K562 (cell line): ENCODE measurements around the gene WNT3. TPM values are rescaled to one million over a fixed set of nuclear protein-coding genes. Genes with fewer than 3 reads are reported as not detected.

Source experiments
- ATAC-seq: fragments of 200-7000 bp; cut with Tn5 transposase; 3 replicates; pipeline ENCODE4 v1.9.1; 2020; ENCODE audit warnings: moderate library complexity
- BruUV-seq: library from RNA; stranded (reverse); fragments of 400-500 nt; replicated peaks from 2 replicates; lab custom pipeline; 2021; lab: Mats Ljungman, UMichigan
- CTCF ChIA-PET: fragments of 300-600 bp; formaldehyde crosslinking; extraction: SDS; loops from one replicate; lab custom pipeline; 2021; ENCODE audit warnings: low intra/inter-chr PET ratio; lab: Yijun Ruan, JAX
- POLR2A ChIA-PET: fragments of 300-600, 350-650 bp; sonication (Branson Sonifier 250); formaldehyde crosslinking; extraction: SDS; loops from one replicate; lab custom pipeline; 2021; ENCODE audit warnings: antibody characterized with exemption, inconsistent platforms; lab: Yijun Ruan, JAX
- DNase-seq, 4 experiments: peaks; one replicate each; pipeline versions ENCODE4 v3.0.0 to v3.0.0-alpha.2; 2011 to 2018; ENCODE audit warnings: low spot score in 3 of 4, mixed read lengths in 3 of 4; ENCODE audit errors: extremely low read depth in 1 of 4
- FAIRE-seq: peaks from 2 replicates; lab custom pipeline; 2011; peaks lifted over from hg19 to GRCh38; lab: Jason Lieb, UNC
- H2AFZ ChIP-seq: 2 replicates; pipeline ENCODE4 v1.6.0; 2011; ENCODE audit warnings: low read depth, low read length, control low read depth, inconsistent platforms
- H3K27ac ChIP-seq: fragments of 200-600 bp; 3 replicates; pipeline ENCODE4 v1.8.0; 2011; ENCODE audit warnings: low read depth, mild to moderate bottlenecking, control low read depth, inconsistent platforms, low read length, moderate library complexity, mixed read lengths; ENCODE audit errors: extremely low read depth
- H3K27me3 ChIP-seq, 2 experiments: fragments of 300-600 bp in 1 of 2; 2 replicates in 1 of 2; 3 replicates in 1 of 2; pipeline versions ENCODE4 v1.6.0 to v1.8.0; 2011; ENCODE audit warnings: inconsistent platforms in 2 of 2, low read length in 2 of 2, mild to moderate bottlenecking in 1 of 2, mixed read lengths in 1 of 2, moderate library complexity in 1 of 2; ENCODE audit not compliant: control insufficient read depth in 2 of 2, insufficient read depth in 2 of 2
- H3K36me3 ChIP-seq: fragments of 300-600 bp; 3 replicates; pipeline ENCODE4 v1.8.0; 2011; ENCODE audit warnings: mild to moderate bottlenecking, low read length, inconsistent platforms; ENCODE audit not compliant: control insufficient read depth, insufficient read depth
- H3K4me1 ChIP-seq, 2 experiments: fragments of 200-600 bp in 1 of 2; replicated peaks in 1 of 2; 2 replicates in 1 of 2; 3 replicates in 1 of 2; pipeline versions ENCODE4 v1.5.1 to v1.8.0; 2011; ENCODE audit warnings: inconsistent platforms in 2 of 2, low read length in 2 of 2, mild to moderate bottlenecking in 1 of 2, mixed read lengths in 1 of 2, moderate library complexity in 1 of 2; ENCODE audit not compliant: control insufficient read depth in 2 of 2, insufficient read depth in 2 of 2
- H3K4me2 ChIP-seq: 2 replicates; pipeline ENCODE4 v1.6.1; 2011; ENCODE audit warnings: low read length, control low read depth, inconsistent platforms, mixed read lengths; ENCODE audit not compliant: insufficient read depth
- H3K4me3 ChIP-seq: fragments of 200-600 bp; sonication (generic), shearing (Covaris generic); 2 replicates; pipeline ENCODE4 v1.5.1; 2016; ENCODE audit warnings: control low read depth, inconsistent platforms
- H3K79me2 ChIP-seq: fragments of 200-600 bp; 3 replicates; pipeline ENCODE4 v1.8.0; 2011; ENCODE audit warnings: low read length, inconsistent platforms; ENCODE audit not compliant: control insufficient read depth, insufficient read depth
- H3K9ac ChIP-seq, 2 experiments: 2 replicates each; pipeline versions ENCODE4 v1.6.0 to v1.6.1; 2011; ENCODE audit warnings: low read depth in 2 of 2, low read length in 2 of 2, control low read depth in 1 of 2, inconsistent platforms in 1 of 2, mild to moderate bottlenecking in 1 of 2, mixed read lengths in 1 of 2; ENCODE audit not compliant: insufficient read depth in 1 of 2
- H3K9me1 ChIP-seq: one replicate; pipeline ENCODE4 v1.6.0; 2011; ENCODE audit warnings: inconsistent platforms, mild to moderate bottlenecking, low read length, moderate library complexity; ENCODE audit not compliant: control insufficient read depth, insufficient read depth
- H3K9me3 ChIP-seq: replicated peaks from 2 replicates; pipeline ENCODE4 v1.5.1; 2011; ENCODE audit warnings: low read depth, low read length, inconsistent platforms; ENCODE audit not compliant: control insufficient read depth, insufficient read depth
- H4K20me1 ChIP-seq: replicated peaks from 2 replicates; pipeline ENCODE4 v1.6.1; 2011; ENCODE audit warnings: low read length, inconsistent platforms, mixed read lengths; ENCODE audit not compliant: control insufficient read depth, insufficient read depth
- CBX1 ChIP-seq: sonication (generic); IDR thresholded peaks from 2 replicates; pipeline ENCODE4 v1.6.1; 2016; ENCODE audit warnings: antibody characterized with exemption, low read depth, mild to moderate bottlenecking
- CBX3 ChIP-seq, 2 experiments: IDR thresholded peaks; 1 replicate in 1 of 2; 2 replicates in 1 of 2; pipeline ENCODE4 v1.6.1; 2012; ENCODE audit warnings: inconsistent platforms in 2 of 2, low read length in 2 of 2, borderline replicate concordance in 1 of 2, control low read depth in 1 of 2
- HDAC3 ChIP-seq: fragments of 450-650 bp; IDR thresholded peaks from 2 replicates; pipeline ENCODE4 v1.6.1; 2018; ENCODE audit warnings: borderline replicate concordance, mild to moderate bottlenecking, moderate library complexity; ENCODE audit not compliant: partially characterized antibody
- HLTF ChIP-seq: fragments of 450-650 bp; IDR thresholded peaks from 2 replicates; pipeline ENCODE4 v1.6.1; 2016
- HOXB6 ChIP-seq: fragments of 250-450 bp; sonication (Bioruptor Pico); IDR thresholded peaks from 2 replicates; pipeline ENCODE4 v1.5.1; 2022; ENCODE audit warnings: mild to moderate bottlenecking, borderline replicate concordance
- KDM2B ChIP-seq: fragments of 250-450 bp; sonication (Bioruptor Pico); IDR thresholded peaks from 2 replicates; pipeline ENCODE4 v1.8.0; 2021; ENCODE audit warnings: mild to moderate bottlenecking, moderate library complexity
- NCOA1 ChIP-seq: fragments of 450-650 bp; IDR thresholded peaks from 2 replicates; pipeline ENCODE4 v1.6.1; 2016; ENCODE audit warnings: low read depth
- NCOA2 ChIP-seq, 2 experiments: fragments of 450-650 bp; IDR thresholded peaks; 2 replicates each; pipeline ENCODE4 v1.6.1; 2018; ENCODE audit warnings: mild to moderate bottlenecking in 2 of 2, moderate library complexity in 1 of 2; ENCODE audit not compliant: partially characterized antibody in 2 of 2
- PHTF2 ChIP-seq: fragments of 250-450 bp; sonication (Bioruptor Pico); IDR thresholded peaks from 2 replicates; pipeline ENCODE4 v1.5.0; 2021; ENCODE audit warnings: mild to moderate bottlenecking
- POLR2AphosphoS2 ChIP-seq: IDR thresholded peaks from 2 replicates; pipeline ENCODE4 v1.6.1; 2012; ENCODE audit warnings: low read length, improper control_type of control experiment
- TEAD4 ChIP-seq, 2 experiments: sonication (generic) in 1 of 2; formaldehyde crosslinking in 1 of 2; IDR thresholded peaks; 2 replicates each; pipeline versions ENCODE4 v1.6.1 to v1.8.0; 2012 to 2022; ENCODE audit warnings: borderline replicate concordance in 1 of 2, inconsistent platforms in 1 of 2, low read length in 1 of 2, mild to moderate bottlenecking in 1 of 2, missing genetic modification reagents in 1 of 2
- ZNF507 ChIP-seq: conservative IDR thresholded peaks from 2 replicates; pipeline ENCODE4 v1.6.1; 2017; ENCODE audit warnings: missing genetic modification characterization, missing compliant biosample characterization
- ZNF57 ChIP-seq: fragments of 450-650 bp; formaldehyde crosslinking; IDR thresholded peaks from 2 replicates; pipeline ENCODE4 v1.4.0; 2020; ENCODE audit warnings: mild to moderate bottlenecking, moderate library complexity
- WGBS: fragments of 100-300 bp; shearing (Covaris generic); methylation state at CpG from one replicate; pipeline ENCODE4 v1.1.6; 2016; ENCODE audit warnings: low coverage, mixed read lengths; ENCODE audit not compliant: insufficient coverage; ENCODE audit errors: missing lambda C conversion rate; 5-methylcytosine and 5-hydroxymethylcytosine counted together
- in situ Hi-C: fragments of 300-500 bp; cut with MboI; formaldehyde crosslinking; loops from 4 replicates; pipeline ENCODE4 v1.15.0; 2018; ENCODE audit warnings: inconsistent platforms, mixed read lengths
- intact Hi-C: fragments of 100-400 bp; cut with micrococcal nuclease; formaldehyde crosslinking; loops from 2 replicates; pipeline ENCODE4 v1.14.2; 2022
- polyA plus RNA-seq, 8 experiments: library from polyadenylated mRNA; depleted of rRNA in 4 of 8; stranded (reverse) in 5 of 8; unstranded in 3 of 8; fragments of >200 nt; fragmentation: Nextera tagmentation in 2 of 8; fragmentation: Illumina TruSeq in 1 of 8; extraction: Ambion mirVana in 2 of 8; extraction: Trizol in 1 of 8; gene quantifications; 2 replicates each; pipeline versions ENCODE4 v1.2.1 to v1.2.3, GENCODE V29; 2011 to 2014; ENCODE audit warnings: inconsistent platforms in 1 of 8, missing spikeins in 1 of 8
- total RNA-seq, 7 experiments: library from RNA; depleted of rRNA in 6 of 7; stranded (reverse); fragments of >200 nt in 6 of 7; fragmentation: Illumina TruSeq in 2 of 7; extraction: Trizol in 2 of 7; gene quantifications; 2 replicates each; pipeline versions ENCODE4 v1.2.1 to v1.2.3, GENCODE V29; 2011 to 2021; ENCODE audit warnings: low replicate concordance in 1 of 7
- TF ChIP-seq, protein P1 (sequence below): sonication (generic); formaldehyde crosslinking; IDR thresholded peaks from 2 replicates; pipeline ENCODE4 v1.5.0; 2020; ENCODE audit warnings: missing genetic modification reagents
- TF ChIP-seq, protein P2 (sequence below): sonication (generic); formaldehyde crosslinking; IDR thresholded peaks from 2 replicates; pipeline ENCODE4 v1.8.0; 2023; ENCODE audit warnings: mild to moderate bottlenecking, missing genetic modification reagents

The WNT3 gene
- total and polyA plus RNA-seq, 9 of the 15 experiments (the other 6 are each of a cell fraction or from before 2014, with no cell fraction given) = 1.5 to 6.1 (median 3.3) TPM

- in situ Hi-C loops (no loop called here), intact Hi-C loops (no loop called here)
- Histone ChIP-seq H3K27ac (no peak overlapping the region), H3K9ac (no peak overlapping the region), H3K9me3 (no peaks in the 10 kb centered on the region), H4K20me1 (no peaks in the 10 kb centered on the region), H3K4me3 (no peak overlapping the region), H3K9me1 (no peaks in the 10 kb centered on the region), H3K36me3 (peaks cover 29% of the 10 kb centered on the region), H3K4me2 (no peak overlapping the region), H2AFZ (no peak overlapping the region), H3K4me1 (peaks cover 0 to 3% of the 10 kb centered on the region in 2 experiments; a peak in 1 of 5 replicates), H3K27me3 (no peaks in the 10 kb centered on the region), H3K79me2 (no peaks in the 10 kb centered on the region)
- ATAC-seq (no peak), DNase-seq (no peak), FAIRE-seq (no peak)
- ChIA-PET CTCF (no interaction called here), POLR2A (no interaction called here)
- TF ChIP-seq POLR2AphosphoS2 = no peak
- no peak for TF ChIP-seq TEAD4 (IDR thresholded peaks at IDR 0.05; ENCODE audit: low read length)
- TF ChIP-seq TEAD4 (CRISPR knock-in tag; IDR thresholded peaks at IDR 0.05; ENCODE audit: borderline replicate concordance) = no peak
- TF ChIP-seq NCOA2 (IDR thresholded peaks at IDR 0.05; ENCODE audit: partially characterized antibody in 2 of 2) = no peak
- no peak for TF ChIP-seq HDAC3
- no peak for TF ChIP-seq HOXB6 (CRISPR knock-in tag)
- no peak for TF ChIP-seq PHTF2 (CRISPR knock-in tag)
- TF ChIP-seq NCOA1 = no peak
- TF ChIP-seq CBX3 (IDR thresholded peaks at IDR 0.05; ENCODE audit: borderline replicate concordance in 1 of 2, low read length in 2 of 2) = no peak
- TF ChIP-seq, protein P1, sequence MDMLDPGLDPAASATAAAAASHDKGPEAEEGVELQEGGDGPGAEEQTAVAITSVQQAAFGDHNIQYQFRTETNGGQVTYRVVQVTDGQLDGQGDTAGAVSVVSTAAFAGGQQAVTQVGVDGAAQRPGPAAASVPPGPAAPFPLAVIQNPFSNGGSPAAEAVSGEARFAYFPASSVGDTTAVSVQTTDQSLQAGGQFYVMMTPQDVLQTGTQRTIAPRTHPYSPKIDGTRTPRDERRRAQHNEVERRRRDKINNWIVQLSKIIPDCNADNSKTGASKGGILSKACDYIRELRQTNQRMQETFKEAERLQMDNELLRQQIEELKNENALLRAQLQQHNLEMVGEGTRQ = no peak
- no peak for TF ChIP-seq ZNF507 (tag)
- TF ChIP-seq HLTF = no peak
- TF ChIP-seq CBX1 = no peak
- TF ChIP-seq ZNF57 = no peak
- TF ChIP-seq, protein P2, sequence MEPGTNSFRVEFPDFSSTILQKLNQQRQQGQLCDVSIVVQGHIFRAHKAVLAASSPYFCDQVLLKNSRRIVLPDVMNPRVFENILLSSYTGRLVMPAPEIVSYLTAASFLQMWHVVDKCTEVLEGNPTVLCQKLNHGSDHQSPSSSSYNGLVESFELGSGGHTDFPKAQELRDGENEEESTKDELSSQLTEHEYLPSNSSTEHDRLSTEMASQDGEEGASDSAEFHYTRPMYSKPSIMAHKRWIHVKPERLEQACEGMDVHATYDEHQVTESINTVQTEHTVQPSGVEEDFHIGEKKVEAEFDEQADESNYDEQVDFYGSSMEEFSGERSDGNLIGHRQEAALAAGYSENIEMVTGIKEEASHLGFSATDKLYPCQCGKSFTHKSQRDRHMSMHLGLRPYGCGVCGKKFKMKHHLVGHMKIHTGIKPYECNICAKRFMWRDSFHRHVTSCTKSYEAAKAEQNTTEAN (CRISPR knock-in tag) = no peak
- no peak for TF ChIP-seq KDM2B
- no TSS peak for BruUV-seq
- 86% methylated on average over 1 of the region's 1 CpG for WGBS
These were observed 87.8 kb downstream of the WNT3 start for GRCh38 chr17:46730679-46731078.
